ENCODE data around the gene XPNPEP2. TPM values are rescaled to one million over a fixed set of nuclear protein-coding genes. Genes with fewer than 3 reads are reported as not detected.
A peak's percentile ranks its signal among the peaks of the same experiment; 100 is the strongest.

Gene XPNPEP2
- total and polyA plus RNA-seq, 9 donors: 3.0 to 12.9 (median 4.7) TPM

DNA sequence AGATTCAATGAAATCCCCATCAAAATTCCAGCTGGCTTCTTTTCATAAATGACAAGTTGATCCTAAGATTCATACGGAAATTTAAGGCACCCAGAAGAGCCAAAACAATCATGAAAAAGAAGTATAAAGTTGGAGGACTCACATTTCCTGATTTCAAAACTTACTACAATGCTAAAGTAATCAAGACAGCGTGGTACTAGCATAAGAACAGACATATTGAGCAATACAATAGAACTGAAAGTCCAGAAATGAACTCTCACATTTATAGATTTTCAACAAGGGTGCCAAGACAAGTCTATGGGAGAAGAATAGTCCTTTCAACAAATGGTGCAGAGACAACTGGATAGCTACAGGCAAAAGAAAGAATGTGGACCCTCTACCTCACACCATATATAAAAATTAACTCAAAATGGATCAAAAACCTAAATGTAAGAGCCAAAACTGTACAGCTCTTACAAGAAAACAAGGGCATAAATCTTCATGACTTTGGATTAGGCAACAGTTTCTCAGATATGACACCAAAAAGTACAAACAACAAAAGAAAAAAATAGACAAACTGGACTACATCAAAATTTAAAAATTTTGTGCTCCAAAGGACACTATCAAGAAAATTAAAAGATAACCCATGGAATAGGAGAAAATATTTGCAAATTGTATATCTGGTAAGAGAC is 69.5 kb downstream of the XPNPEP2 start:
- peaks cover 27% of the 10 kb centered on the region for H3K36me3 ChIP-seq (ENCODE audit: control insufficient read depth, insufficient read depth, low read length)
- H3K4me3 ChIP-seq (ENCODE audit: low read length): no peak overlapping the region
- H3K9me3 ChIP-seq (replicated peaks; ENCODE audit: control insufficient read depth, low read depth, low read length): no peaks in the 10 kb centered on the region
- H3K27me3 ChIP-seq (ENCODE audit: control insufficient read depth, insufficient read depth, low read length): no peaks in the 10 kb centered on the region
- no peak for DNase-seq
- no CpG with 5 or more reads among the region's 2 CpGs for WGBS (ENCODE audit: insufficient coverage)
- H3K4me1 ChIP-seq (ENCODE audit: control insufficient read depth, insufficient read depth, low read length): peaks cover 2% of the 10 kb centered on the region
- no peak overlapping the region for H3K27ac ChIP-seq (ENCODE audit: low read length)

DNA sequence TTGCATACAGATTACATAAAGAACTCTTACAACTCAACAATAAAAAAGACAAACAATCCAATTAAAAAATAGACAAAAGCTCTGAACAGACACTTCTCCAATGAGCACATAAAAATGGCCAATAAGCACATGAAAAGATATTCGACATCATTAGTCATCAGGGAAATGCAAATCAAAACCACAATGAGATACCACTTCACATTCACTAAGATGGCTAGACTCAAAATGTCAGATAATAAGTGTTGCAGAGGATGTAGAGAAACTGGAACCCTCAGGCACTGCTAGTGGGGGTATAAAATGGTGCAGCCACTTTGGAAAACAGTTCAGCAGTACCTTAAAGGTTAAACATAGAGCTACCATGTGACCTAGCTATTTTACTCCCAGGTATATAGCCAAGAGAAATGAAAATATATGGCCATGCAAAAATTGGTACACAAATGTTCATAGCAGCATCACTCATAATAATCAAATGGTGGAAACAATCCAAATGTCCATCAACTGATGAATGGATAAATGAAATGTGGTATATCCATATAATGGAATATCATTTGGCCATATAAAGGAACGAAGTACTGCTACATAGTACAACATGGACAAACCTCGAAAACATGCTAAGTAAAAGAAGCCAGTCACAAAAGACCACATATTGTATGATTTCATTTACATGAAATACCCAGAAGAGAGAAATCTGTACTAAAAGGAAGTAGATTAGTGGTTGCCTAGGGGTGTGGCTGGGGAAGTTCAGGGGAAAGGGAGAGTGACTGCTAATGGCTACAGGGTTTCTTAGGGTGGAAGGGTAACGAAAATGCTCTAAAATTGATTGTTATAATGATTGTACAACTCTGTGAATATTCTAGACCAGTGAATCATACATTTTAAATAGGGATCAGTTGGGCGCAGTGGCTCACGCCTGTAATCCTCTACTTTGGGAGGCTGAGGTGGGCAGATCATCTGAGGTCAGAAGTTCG is 70.3 kb downstream of the XPNPEP2 start:
- Histone ChIP-seq H3K36me3 (ENCODE audit: control insufficient read depth, insufficient read depth, low read length) (peaks cover 29% of the 10 kb centered on the region), H3K4me3 (ENCODE audit: low read length) (no peak overlapping the region), H3K27ac (ENCODE audit: low read length) (no peak overlapping the region), H3K4me1 (ENCODE audit: control insufficient read depth, insufficient read depth, low read length) (no peaks in the 10 kb centered on the region), H3K9me3 (replicated peaks; ENCODE audit: control insufficient read depth, low read depth, low read length) (no peaks in the 10 kb centered on the region), H3K27me3 (ENCODE audit: control insufficient read depth, insufficient read depth, low read length) (no peaks in the 10 kb centered on the region)
- no CpG with 5 or more reads among the region's 7 CpGs for WGBS (ENCODE audit: insufficient coverage)
- DNase-seq: no peak

DNA sequence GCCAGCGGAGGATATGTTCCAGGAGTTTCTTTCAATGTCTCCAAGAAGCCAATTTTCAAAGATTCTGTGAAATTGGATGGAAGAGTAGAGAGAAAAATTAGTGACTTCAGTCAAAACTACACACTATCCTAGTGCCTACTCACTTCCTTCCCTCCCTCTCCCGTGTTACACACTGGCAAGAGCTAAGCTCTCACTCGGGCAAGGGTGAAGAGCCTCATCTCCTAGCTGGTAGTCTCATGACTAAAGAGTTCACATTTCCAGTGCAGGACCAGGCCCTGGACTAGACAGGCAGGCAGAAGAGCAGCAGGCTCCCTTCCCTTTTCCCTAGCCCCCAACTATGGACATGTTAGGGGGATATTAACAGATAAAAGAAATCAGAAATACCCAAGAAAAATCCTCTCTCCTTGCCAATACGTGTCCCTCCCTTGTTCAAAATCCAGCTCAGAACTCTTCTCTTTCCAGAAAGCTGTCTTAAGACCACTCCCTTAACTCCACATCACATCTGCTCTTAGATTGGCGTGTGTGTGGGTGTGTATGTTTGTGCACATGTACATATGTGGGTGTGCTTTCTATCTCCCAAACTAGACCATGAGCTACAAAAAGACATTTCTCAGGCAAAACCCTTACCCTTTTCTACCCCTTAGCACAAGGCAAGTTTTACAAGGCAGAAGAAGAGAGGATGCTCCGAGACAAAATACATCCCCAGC is 75.0 kb downstream of the XPNPEP2 start:
- peaks cover 4% of the 10 kb centered on the region for H3K9me3 ChIP-seq (replicated peaks; ENCODE audit: control insufficient read depth, low read depth, low read length)
- H3K4me3 ChIP-seq (ENCODE audit: low read length): no peak overlapping the region
- peak; percentile 39 for DNase-seq
- WGBS (ENCODE audit: insufficient coverage): no CpG with 5 or more reads among the region's 6 CpGs
- H3K27ac ChIP-seq (ENCODE audit: low read length): no peak overlapping the region
- peaks cover 27% of the 10 kb centered on the region for H3K36me3 ChIP-seq (ENCODE audit: control insufficient read depth, insufficient read depth, low read length)
- H3K4me1 ChIP-seq (ENCODE audit: control insufficient read depth, insufficient read depth, low read length): no peaks in the 10 kb centered on the region
- H3K27me3 ChIP-seq (ENCODE audit: control insufficient read depth, insufficient read depth, low read length): peaks cover 5% of the 10 kb centered on the region

DNA sequence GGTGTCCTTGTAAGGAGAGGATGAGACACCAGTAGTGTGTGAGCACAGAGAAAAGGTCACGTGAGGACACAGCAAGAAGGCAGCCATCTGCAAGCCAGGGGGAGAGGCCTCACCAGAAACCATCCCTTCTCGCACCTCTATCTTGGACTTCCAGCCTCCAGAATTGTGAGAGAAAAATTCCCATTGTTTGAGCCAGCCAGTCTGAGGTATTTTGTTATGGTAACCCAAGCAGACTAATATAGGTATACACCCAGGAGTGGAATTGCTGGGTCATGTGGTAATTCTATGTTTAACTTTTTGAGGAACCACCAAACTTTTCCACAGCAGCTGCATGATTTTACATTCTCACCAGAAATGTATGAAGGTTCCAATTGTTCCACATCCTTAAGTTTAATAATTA is 79.3 kb downstream of the XPNPEP2 start:
- DNase-seq: peak; percentile 29
- Histone ChIP-seq H3K27me3 (ENCODE audit: control insufficient read depth, insufficient read depth, low read length) (peaks cover 5% of the 10 kb centered on the region), H3K4me3 (ENCODE audit: low read length) (no peak overlapping the region), H3K27ac (ENCODE audit: low read length) (no peak overlapping the region), H3K4me1 (ENCODE audit: control insufficient read depth, insufficient read depth, low read length) (no peaks in the 10 kb centered on the region), H3K9me3 (replicated peaks; ENCODE audit: control insufficient read depth, low read depth, low read length) (peaks cover 4% of the 10 kb centered on the region), H3K36me3 (ENCODE audit: control insufficient read depth, insufficient read depth, low read length) (peaks cover 16% of the 10 kb centered on the region)
- no CpG with 5 or more reads among the region's 2 CpGs for WGBS (ENCODE audit: insufficient coverage)

Other genes with a start within 250 kb of the XPNPEP2 start
- 75.3 TPM for gene SMARCA1, start 215.5 kb upstream of the XPNPEP2 start, total RNA-seq
- gene SMARCA1, start 215.5 kb upstream of the XPNPEP2 start, polyA plus RNA-seq (ENCODE audit: insufficient read depth in 1 of 8, insufficient read length in 8 of 8, low replicate concordance in 1 of 8): 10 to 100 TPM; 59.8 to 92.1 (median 85.3) TPM
- 7.7 TPM for gene OCRL, start 198.7 kb upstream of the XPNPEP2 start, total RNA-seq
- 10 to 100 TPM; 11.6 to 17.3 (median 12.8) TPM for gene OCRL, start 198.7 kb upstream of the XPNPEP2 start, polyA plus RNA-seq (ENCODE audit: insufficient read depth in 1 of 8, insufficient read length in 8 of 8, low replicate concordance in 1 of 8)
- gene APLN, start 84.0 kb upstream of the XPNPEP2 start, total RNA-seq: 5.7 TPM
- 10 to 100 TPM in 7 of 8 donors, 1 to 10 TPM in 1; 9.0 to 29.3 (median 17.4) TPM for gene APLN, start 84.0 kb upstream of the XPNPEP2 start, polyA plus RNA-seq (ENCODE audit: insufficient read depth in 1 of 8, insufficient read length in 8 of 8, low replicate concordance in 1 of 8)
- gene SASH3, start 41.0 kb downstream of the XPNPEP2 start, total RNA-seq: 2.4 TPM
- gene SASH3, start 41.0 kb downstream of the XPNPEP2 start, polyA plus RNA-seq (ENCODE audit: insufficient read depth in 1 of 8, insufficient read length in 8 of 8, low replicate concordance in 1 of 8): 1 to 10 TPM; 2.3 to 3.3 (median 2.7) TPM
- gene ZDHHC9, start 104.9 kb downstream of the XPNPEP2 start, total RNA-seq: 19.9 TPM
- gene ZDHHC9, start 104.9 kb downstream of the XPNPEP2 start, polyA plus RNA-seq (ENCODE audit: insufficient read depth in 1 of 8, insufficient read length in 8 of 8, low replicate concordance in 1 of 8): 10 to 100 TPM; 25.6 to 39.8 (median 33.0) TPM
- 18.3 TPM for gene UTP14A, start 167.2 kb downstream of the XPNPEP2 start, total RNA-seq
- gene UTP14A, start 167.2 kb downstream of the XPNPEP2 start, polyA plus RNA-seq (ENCODE audit: insufficient read depth in 1 of 8, insufficient read length in 8 of 8, low replicate concordance in 1 of 8): 10 to 100 TPM; 19.6 to 25.9 (median 23.2) TPM
- 4.3 TPM for gene BCORL1, start 243.7 kb downstream of the XPNPEP2 start, total RNA-seq
- gene BCORL1, start 243.7 kb downstream of the XPNPEP2 start, polyA plus RNA-seq (ENCODE audit: insufficient read depth in 1 of 8, insufficient read length in 8 of 8, low replicate concordance in 1 of 8): 10 to 100 TPM; 12.2 to 21.3 (median 17.0) TPM

Measured in muscle of leg (tissue), 11 donors.